Left forelimb (tissue), 1 donor: ENCODE measurements around the gene FOXN3.

Experiments
- DNase-seq: peaks from one replicate; pipeline ENCODE4 v3.0.0-alpha.2; 2018; ENCODE audit warnings: low spot score

Gene FOXN3

GRCh38 chr14:89382901-89383845, 33.9 kb downstream of the FOXN3 start:
- no peak for DNase-seq

DNA sequence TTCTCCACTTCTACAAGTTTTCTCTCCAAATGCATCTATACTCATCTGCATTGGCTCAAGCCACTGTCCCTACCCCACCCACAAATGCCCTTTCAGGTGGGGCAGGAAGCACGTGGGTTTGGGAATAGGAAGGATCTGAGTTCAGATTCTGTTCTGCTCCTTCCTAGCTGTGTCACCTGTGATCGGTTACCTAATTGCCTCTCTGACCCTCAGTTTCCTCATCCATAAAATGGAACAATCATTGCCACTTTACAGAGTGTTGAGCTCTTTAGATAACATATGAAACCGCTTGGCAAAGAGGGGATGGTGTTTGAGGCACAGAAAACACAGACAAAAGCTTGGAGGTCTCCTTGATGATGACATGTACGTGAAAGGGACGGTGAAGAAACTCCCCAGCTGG, 34.5 kb downstream of the FOXN3 start:
- DNase-seq: no peak

DNA sequence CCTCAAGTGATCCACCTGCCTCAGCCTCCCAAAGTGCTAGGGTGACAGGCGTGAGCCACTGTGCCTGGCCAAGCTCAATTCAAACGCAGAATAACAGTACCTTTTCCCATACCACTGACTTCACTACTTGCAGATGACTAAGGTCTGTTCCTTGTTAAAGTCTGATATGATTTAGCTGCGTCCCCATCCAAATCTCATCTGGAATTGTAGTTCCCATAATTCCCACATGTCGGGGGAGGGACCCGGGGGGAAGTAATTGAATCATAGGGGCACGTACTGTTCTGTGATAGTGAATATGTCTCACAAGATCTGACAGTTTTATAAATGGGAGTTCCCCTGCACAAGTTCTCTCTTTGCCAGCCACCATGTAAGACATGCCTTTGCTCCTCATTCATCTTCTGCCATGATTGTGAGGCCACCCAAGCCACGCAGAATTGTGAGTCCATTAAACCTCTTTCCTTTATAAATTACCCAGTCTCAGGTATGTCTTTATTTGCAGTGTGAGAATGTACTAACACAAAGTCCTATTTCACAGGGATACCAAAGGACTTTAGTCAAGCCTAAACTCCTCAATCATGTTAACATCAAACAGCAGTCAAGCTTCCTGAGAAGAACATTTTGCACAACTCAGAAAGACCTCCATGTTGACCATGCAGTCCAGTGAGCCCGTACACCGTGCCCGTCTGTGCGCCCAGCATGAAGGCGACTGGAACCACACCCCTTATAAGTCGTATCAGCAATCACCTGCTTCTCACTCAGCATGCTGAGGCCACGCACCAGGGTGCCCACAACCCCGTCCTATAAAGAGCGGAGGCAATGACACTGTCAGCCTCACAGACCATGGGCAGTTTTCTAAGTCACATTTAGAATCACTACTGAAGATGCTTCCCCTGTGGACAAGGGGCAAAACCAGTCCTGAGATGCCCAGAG, 36.9 kb downstream of the FOXN3 start:
- no peak for DNase-seq

DNA sequence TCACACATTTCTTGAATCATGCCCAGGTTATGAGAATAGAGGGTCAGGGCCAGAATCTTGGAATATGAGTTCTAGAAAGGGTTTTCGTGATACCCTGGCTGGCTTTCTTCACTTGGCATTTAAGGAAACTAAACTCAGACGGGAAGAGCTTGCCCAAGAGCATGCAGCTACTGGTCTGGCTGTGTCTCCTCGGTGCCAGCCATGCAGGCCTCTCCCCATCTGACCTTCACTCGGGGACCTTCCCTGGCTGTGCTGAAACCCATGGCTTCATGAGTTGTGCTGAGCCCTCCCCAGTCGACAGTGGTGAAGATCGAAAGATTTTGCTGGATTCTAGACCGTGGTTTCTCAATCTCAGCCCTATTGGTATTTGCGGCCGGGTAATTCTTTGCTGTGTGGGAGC, 38.0 kb downstream of the FOXN3 start:
- DNase-seq: no peak

DNA sequence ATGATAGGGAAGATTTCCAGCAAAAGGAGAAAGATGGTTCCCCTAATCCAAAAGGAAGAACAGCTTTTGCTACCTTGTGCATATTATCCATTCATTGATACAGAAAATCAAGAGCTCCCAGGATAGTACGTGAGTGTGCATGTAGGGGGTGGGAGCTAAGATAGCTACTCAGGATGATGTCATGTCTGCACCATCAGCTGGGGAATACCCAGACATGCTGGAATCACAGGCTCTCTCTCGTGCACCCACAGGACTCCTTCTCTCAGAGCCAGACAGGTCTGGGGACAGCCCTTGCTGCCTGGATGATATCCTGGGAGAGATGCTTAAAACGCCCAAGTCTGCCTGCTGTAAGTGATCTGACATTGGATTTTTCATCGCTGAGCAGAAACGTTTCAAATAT, 38.9 kb downstream of the FOXN3 start:
- DNase-seq: no peak

- no peak for DNase-seq
Observed at GRCh38 chr14:89377544-89377943, 39.5 kb downstream of the FOXN3 start.

GRCh38 chr14:89374908-89375307, 42.1 kb downstream of the FOXN3 start:
- no peak for DNase-seq

DNA sequence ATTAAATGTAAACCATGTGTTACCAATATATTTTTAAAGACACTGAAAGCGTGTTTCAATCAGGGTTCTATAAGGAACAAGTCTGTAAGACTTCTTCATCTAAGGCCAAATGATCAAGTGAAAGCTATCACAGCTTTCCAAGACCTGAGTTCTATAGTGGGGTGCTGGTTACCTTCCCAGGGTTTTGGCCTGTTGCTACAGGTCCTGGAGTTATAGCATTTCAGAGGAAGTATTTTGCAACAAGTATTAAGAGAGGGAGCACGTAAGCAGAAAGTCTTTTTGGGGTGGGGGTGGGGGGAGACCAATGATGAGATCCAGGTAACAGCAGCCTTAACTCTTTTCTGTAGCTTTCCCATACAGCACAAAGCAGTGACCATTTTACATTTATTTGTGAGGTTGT, 43.8 kb downstream of the FOXN3 start:
- no peak for DNase-seq

- no peak for DNase-seq
Observed at GRCh38 chr14:89372512-89372883, 44.5 kb downstream of the FOXN3 start.

GRCh38 chr14:89371585-89372511, 45.2 kb downstream of the FOXN3 start:
- no peak for DNase-seq

DNA sequence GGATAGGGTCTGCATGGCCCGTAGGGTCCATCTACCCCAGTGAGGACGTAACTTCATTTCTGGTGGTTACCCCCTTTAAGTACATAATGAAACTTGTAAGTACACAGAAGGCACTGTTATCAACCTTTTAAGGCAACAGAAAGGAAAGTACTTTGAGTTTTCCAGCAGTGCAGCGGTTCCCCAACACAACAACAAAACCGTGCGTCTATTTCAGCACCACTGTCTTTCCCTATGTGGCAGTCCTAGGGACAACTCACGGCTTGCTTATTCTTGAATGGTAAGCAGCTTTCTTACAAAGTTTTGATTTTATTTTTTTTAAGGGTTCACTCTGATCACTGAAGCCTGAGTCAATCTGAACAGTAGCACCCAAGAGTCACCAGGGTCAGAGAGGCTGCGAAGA, 46.3 kb downstream of the FOXN3 start:
- DNase-seq: no peak

DNA sequence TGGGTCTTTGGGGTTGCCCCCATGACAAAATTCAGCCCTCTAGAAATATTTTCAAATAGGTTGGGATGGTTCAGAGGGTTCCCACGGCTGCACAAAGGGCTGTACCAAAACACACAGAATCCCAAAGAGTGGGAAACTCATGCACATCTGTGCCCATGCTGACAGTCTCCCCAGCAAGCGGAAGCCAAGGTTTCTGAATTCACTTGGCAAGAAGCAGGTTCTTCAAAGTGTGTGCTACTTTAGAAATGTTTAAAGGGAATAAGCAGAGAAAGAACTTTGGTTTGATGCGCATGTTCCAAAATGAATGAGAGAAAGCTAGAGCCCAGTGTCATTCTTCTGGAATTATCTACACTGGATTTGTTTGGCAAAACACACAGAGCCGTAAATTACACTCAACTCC, 46.7 kb downstream of the FOXN3 start:
- DNase-seq: no peak

DNA sequence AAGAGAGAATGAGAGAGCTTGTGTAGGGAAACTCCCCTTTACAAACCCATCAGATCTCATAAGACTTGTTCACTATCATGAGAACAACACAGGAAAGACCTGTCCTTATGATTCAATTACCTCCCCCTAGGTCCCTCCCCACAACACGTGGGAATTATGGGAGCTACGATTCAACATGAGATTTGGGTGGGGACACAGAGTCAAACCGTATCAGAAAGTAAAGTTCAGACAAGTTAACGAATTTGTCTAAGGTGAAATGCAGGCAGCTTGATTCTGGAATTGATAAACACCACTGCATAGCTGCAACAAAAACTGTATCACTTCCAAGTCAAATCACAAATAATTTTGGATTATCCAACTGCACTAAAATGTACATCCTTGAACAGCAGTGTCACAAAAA, 47.4 kb downstream of the FOXN3 start:
- DNase-seq: no peak

DNA sequence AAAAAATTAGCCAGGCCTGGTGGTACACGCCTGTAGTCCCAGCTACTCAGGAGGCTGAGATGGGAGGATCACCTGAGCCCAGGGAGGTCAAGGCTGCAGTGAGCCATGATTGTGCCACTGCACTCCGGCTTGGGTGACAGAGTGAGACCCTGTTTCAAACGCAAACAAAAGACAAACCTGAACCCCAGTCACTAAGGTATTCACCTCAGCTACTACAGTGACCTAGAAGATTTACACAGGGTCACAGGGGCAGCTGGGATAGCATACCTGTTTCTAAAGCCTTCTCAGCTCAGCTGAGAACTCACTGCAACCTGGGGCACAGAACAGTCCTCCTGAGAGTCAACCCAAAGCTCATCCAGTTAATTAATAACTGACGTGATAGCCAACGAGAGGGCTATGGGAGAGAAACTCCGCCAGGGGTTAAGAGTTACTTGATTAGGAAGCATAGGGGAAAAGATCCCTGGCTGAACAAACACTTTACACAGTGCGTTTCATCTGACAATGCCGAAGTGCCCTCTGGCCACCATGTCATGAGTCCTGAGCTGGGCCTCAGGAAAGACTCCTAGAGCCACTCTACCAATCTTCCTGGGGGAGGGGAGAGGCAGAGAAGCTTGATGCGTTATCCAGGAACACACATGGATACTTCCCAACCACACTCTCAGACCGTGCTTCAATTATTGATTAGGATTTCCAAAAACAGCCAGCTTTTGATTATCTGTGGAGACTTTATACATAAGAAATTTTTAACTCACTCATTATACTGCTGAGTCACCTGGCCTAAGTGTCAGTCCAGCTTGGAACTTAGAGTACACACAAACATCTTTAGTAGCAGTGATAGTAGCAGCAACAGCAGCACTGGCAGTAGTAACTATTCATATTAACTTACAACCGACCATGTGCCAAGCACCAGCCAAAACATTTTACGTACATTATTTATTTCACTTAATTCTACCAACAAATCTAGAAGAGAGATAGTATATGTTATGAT, 48.2 kb downstream of the FOXN3 start:
- DNase-seq: no peak

DNA sequence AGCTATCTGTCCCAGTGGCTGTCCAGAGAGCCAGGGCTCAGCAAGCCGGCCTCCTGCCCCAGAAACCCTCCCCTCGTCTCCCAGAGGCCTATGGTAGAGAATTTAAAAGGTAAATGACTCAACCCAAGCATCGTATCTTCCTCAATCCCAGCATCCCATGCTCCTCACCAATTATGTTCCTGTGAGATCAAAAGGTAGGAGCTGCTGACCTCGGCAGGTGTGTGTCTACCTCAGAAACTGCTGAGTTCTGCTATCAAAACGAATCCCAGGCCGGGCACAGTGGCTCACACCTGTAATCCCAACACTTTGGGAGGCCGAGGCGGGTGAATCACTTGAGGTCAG, 49.3 kb downstream of the FOXN3 start:
- DNase-seq: no peak

GRCh38 chr14:89366864-89367778, 49.9 kb downstream of the FOXN3 start:
- no peak for DNase-seq

DNA sequence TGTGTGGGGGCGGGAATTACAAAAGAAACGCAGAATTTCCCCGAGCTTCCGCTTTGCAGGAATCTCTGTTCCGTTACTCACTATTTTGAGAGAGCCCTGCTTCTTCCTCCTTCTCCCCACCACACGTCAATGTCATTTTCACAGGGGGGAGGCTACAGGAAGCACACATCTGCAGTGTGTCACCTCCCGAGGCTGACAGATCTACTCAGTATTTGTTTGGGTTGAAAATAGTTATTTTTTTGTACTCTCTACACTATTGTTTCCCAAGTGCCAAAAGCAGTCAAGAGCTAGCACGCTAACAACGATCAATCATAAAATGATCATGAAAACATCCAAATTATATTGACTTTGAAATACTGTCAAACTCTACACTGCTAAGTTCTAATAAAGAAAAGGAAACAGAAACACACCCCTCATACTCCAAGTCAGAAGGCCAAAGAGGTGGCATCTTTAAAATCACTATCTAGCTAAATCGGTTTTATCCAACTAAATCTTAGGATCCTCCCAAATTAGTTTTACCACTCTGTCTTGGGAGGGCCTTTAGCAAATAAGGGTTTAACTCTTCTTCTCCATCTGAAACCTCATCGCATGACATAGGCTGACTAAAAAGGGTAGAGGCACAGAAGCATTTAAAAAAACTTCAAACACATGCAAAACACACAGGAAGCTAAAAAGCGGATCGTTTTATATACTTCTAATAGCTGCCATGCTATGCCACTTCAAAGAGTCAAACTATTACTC, 51.8 kb downstream of the FOXN3 start:
- DNase-seq: no peak

DNA sequence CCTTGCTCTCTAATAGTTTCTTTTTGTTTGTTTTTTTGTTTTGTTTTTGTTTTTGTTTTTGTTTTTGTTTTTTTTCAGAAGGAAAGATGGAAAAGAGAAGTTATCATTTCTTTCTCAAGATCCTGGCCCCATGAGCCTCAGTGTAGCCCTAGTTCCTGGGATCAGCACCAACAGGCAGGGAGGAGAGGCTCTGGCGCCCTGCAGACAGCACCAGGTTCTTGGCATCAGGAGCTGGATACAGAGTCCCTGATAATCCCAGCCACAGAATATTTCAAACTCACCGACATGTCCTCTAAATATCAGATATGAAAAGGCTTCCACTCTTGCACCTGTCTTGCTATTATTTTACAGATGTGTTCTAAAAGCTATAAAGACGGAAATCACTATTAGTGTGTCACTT, 52.7 kb downstream of the FOXN3 start:
- DNase-seq: no peak

- DNase-seq: no peak
Observed at GRCh38 chr14:89360277-89360676, 56.8 kb downstream of the FOXN3 start.
